ENCODE measurements around the gene PAEP.

DNA sequence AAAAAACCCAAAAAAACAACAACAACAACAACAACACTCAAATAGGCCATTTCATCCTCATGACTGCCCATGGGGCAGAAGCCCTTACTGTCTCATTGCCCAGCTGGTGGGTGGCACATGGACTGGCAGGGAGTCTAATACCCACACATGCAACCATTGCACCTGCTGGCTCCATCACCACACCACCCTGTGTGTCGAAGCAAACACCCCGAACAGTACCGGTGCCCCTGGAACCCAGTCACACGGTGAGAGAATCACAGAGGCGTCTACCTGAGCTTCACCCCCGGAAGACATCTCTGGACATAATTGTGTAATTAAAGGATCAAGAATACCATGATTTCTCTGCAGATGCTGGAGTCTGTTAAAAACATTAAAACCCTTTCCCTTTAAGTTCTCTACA, 6.5 kb downstream of the PAEP start:
- TF ChIP-seq, protein P1, sequence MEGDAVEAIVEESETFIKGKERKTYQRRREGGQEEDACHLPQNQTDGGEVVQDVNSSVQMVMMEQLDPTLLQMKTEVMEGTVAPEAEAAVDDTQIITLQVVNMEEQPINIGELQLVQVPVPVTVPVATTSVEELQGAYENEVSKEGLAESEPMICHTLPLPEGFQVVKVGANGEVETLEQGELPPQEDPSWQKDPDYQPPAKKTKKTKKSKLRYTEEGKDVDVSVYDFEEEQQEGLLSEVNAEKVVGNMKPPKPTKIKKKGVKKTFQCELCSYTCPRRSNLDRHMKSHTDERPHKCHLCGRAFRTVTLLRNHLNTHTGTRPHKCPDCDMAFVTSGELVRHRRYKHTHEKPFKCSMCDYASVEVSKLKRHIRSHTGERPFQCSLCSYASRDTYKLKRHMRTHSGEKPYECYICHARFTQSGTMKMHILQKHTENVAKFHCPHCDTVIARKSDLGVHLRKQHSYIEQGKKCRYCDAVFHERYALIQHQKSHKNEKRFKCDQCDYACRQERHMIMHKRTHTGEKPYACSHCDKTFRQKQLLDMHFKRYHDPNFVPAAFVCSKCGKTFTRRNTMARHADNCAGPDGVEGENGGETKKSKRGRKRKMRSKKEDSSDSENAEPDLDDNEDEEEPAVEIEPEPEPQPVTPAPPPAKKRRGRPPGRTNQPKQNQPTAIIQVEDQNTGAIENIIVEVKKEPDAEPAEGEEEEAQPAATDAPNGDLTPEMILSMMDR (conservative IDR thresholded peaks at IDR 0.05 in 1 of 2, IDR thresholded peaks at IDR 0.05 in 1 of 2; ENCODE audit: extremely low read depth in 1 of 2, insufficient read depth in 1 of 2, low read depth in 1 of 2, low read length in 2 of 2), result no peak
- TF ChIP-seq EZH2 (IDR thresholded peaks at IDR 0.05; ENCODE audit: borderline replicate concordance, low read length), result no peak

Data from mammary epithelial cell (primary cell).